ENCODE data around the gene CRELD2.

DNA sequence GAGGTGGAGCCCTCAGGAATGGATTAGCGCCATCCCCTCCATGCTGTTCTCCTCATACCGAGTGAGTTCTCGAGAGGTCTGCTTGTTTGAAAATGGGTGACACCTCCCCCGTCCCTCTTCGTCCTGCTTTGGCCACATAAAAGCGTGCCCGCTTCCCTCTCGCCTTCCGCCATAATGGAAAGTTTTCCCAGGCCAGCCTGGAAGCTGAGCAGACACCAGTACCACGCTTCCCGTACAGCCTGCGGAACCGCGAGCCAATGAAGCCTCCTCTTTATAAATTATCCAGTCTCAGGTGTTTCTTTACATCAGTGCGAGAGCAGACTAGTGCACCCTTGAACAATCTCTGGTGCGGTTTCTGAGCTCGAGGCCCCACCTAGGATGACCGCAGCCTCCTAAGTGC is 13.0 kb upstream of the CRELD2 start:
- TF ChIP-seq EZH2 (IDR thresholded peaks at IDR 0.05; ENCODE audit: low read depth, unreplicated experiment) (no peak), EZH2phosphoT487 (IDR thresholded peaks at IDR 0.05; ENCODE audit: unreplicated experiment) (no peak), POLR2AphosphoS5 (IDR thresholded peaks at IDR 0.05; ENCODE audit: low read depth) (no peak), JUNB (IDR thresholded peaks at IDR 0.05; ENCODE audit: unreplicated experiment) (no peak), CREB1 (CRISPR knock-in tag; IDR thresholded peaks at IDR 0.05; ENCODE audit: low read depth) (no peak), STAT1 (IDR thresholded peaks at IDR 0.05; ENCODE audit: unreplicated experiment) (no peak), ZNF331 (CRISPR knock-in tag; IDR thresholded peaks at IDR 0.05; ENCODE audit: low read depth) (no peak)
- TF ChIP-seq, protein P1, sequence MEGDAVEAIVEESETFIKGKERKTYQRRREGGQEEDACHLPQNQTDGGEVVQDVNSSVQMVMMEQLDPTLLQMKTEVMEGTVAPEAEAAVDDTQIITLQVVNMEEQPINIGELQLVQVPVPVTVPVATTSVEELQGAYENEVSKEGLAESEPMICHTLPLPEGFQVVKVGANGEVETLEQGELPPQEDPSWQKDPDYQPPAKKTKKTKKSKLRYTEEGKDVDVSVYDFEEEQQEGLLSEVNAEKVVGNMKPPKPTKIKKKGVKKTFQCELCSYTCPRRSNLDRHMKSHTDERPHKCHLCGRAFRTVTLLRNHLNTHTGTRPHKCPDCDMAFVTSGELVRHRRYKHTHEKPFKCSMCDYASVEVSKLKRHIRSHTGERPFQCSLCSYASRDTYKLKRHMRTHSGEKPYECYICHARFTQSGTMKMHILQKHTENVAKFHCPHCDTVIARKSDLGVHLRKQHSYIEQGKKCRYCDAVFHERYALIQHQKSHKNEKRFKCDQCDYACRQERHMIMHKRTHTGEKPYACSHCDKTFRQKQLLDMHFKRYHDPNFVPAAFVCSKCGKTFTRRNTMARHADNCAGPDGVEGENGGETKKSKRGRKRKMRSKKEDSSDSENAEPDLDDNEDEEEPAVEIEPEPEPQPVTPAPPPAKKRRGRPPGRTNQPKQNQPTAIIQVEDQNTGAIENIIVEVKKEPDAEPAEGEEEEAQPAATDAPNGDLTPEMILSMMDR (conservative IDR thresholded peaks at IDR 0.05; ENCODE audit: low read depth in 2 of 2) = no peak
- TF ChIP-seq, protein P2, sequence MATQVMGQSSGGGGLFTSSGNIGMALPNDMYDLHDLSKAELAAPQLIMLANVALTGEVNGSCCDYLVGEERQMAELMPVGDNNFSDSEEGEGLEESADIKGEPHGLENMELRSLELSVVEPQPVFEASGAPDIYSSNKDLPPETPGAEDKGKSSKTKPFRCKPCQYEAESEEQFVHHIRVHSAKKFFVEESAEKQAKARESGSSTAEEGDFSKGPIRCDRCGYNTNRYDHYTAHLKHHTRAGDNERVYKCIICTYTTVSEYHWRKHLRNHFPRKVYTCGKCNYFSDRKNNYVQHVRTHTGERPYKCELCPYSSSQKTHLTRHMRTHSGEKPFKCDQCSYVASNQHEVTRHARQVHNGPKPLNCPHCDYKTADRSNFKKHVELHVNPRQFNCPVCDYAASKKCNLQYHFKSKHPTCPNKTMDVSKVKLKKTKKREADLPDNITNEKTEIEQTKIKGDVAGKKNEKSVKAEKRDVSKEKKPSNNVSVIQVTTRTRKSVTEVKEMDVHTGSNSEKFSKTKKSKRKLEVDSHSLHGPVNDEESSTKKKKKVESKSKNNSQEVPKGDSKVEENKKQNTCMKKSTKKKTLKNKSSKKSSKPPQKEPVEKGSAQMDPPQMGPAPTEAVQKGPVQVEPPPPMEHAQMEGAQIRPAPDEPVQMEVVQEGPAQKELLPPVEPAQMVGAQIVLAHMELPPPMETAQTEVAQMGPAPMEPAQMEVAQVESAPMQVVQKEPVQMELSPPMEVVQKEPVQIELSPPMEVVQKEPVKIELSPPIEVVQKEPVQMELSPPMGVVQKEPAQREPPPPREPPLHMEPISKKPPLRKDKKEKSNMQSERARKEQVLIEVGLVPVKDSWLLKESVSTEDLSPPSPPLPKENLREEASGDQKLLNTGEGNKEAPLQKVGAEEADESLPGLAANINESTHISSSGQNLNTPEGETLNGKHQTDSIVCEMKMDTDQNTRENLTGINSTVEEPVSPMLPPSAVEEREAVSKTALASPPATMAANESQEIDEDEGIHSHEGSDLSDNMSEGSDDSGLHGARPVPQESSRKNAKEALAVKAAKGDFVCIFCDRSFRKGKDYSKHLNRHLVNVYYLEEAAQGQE (IDR thresholded peaks at IDR 0.05; ENCODE audit: unreplicated experiment) = no peak
- TF ChIP-seq, protein P3, sequence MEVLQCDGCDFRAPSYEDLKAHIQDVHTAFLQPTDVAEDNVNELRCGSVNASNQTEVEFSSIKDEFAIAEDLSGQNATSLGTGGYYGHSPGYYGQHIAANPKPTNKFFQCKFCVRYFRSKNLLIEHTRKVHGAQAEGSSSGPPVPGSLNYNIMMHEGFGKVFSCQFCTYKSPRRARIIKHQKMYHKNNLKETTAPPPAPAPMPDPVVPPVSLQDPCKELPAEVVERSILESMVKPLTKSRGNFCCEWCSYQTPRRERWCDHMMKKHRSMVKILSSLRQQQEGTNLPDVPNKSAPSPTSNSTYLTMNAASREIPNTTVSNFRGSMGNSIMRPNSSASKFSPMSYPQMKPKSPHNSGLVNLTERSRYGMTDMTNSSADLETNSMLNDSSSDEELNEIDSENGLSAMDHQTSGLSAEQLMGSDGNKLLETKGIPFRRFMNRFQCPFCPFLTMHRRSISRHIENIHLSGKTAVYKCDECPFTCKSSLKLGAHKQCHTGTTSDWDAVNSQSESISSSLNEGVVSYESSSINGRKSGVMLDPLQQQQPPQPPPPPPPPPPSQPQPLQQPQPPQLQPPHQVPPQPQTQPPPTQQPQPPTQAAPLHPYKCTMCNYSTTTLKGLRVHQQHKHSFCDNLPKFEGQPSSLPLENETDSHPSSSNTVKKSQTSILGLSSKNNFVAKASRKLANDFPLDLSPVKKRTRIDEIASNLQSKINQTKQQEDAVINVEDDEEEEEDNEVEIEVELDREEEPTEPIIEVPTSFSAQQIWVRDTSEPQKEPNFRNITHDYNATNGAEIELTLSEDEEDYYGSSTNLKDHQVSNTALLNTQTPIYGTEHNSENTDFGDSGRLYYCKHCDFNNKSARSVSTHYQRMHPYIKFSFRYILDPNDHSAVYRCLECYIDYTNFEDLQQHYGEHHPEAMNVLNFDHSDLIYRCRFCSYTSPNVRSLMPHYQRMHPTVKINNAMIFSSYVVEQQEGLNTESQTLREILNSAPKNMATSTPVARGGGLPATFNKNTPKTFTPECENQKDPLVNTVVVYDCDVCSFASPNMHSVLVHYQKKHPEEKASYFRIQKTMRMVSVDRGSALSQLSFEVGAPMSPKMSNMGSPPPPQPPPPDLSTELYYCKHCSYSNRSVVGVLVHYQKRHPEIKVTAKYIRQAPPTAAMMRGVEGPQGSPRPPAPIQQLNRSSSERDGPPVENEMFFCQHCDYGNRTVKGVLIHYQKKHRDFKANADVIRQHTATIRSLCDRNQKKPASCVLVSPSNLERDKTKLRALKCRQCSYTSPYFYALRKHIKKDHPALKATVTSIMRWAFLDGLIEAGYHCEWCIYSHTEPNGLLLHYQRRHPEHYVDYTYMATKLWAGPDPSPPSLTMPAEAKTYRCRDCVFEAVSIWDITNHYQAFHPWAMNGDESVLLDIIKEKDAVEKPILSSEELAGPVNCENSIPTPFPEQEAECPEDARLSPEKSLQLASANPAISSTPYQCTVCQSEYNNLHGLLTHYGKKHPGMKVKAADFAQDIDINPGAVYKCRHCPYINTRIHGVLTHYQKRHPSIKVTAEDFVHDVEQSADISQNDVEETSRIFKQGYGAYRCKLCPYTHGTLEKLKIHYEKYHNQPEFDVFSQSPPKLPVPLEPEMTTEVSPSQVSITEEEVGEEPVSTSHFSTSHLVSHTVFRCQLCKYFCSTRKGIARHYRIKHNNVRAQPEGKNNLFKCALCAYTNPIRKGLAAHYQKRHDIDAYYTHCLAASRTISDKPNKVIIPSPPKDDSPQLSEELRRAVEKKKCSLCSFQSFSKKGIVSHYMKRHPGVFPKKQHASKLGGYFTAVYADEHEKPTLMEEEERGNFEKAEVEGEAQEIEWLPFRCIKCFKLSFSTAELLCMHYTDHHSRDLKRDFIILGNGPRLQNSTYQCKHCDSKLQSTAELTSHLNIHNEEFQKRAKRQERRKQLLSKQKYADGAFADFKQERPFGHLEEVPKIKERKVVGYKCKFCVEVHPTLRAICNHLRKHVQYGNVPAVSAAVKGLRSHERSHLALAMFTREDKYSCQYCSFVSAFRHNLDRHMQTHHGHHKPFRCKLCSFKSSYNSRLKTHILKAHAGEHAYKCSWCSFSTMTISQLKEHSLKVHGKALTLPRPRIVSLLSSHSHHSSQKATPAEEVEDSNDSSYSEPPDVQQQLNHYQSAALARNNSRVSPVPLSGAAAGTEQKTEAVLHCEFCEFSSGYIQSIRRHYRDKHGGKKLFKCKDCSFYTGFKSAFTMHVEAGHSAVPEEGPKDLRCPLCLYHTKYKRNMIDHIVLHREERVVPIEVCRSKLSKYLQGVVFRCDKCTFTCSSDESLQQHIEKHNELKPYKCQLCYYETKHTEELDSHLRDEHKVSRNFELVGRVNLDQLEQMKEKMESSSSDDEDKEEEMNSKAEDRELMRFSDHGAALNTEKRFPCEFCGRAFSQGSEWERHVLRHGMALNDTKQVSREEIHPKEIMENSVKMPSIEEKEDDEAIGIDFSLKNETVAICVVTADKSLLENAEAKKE (CRISPR knock-in tag; IDR thresholded peaks at IDR 0.05) = no peak

All from GM23338 (cell line).